HG03571 (cell line): ENCODE measurements around the gene SGTA.

ENCODE experiments used
- ATAC-seq: cut with Tn5 transposase; IDR thresholded peaks from one replicate; pipeline ENCODE4 v1.9.1; 2021; ENCODE audit not compliant: unreplicated experiment

The SGTA gene

GRCh38 chr19:2729943-2730818 lies 52.9 kb downstream of the SGTA start:
- ATAC-seq = no peak

- no peak for ATAC-seq
These were observed 54.2 kb downstream of the SGTA start for GRCh38 chr19:2728783-2729387.

GRCh38 chr19:2727640-2727944 lies 55.5 kb downstream of the SGTA start:
- ATAC-seq = no peak

- ATAC-seq = no peak
These were observed 56.0 kb downstream of the SGTA start for GRCh38 chr19:2726904-2727639.

GRCh38 chr19:2726160-2726855 lies 56.8 kb downstream of the SGTA start:
- ATAC-seq = no peak

- ATAC-seq = no peak
These were observed 58.9 kb downstream of the SGTA start for GRCh38 chr19:2724148-2724557.

- no peak for ATAC-seq
These were observed 59.3 kb downstream of the SGTA start for GRCh38 chr19:2723747-2724146.

GRCh38 chr19:2723345-2723715 lies 59.7 kb downstream of the SGTA start:
- ATAC-seq = no peak

GRCh38 chr19:2722541-2723344 lies 60.3 kb downstream of the SGTA start:
- no peak for ATAC-seq

GRCh38 chr19:2721570-2722540 lies 61.2 kb downstream of the SGTA start:
- ATAC-seq = no peak

GRCh38 chr19:2720777-2721569 lies 62.1 kb downstream of the SGTA start, which contains the start of gene DIRAS1:
TSS of gene DIRAS1 (minus strand) at chr19:2721372. CDS start at chr19:2717806, 3,566 bp downstream.
- no peak for ATAC-seq

- no peak for ATAC-seq
These were observed 62.9 kb downstream of the SGTA start for GRCh38 chr19:2719920-2720776.

- no peak for ATAC-seq
These were observed 63.8 kb downstream of the SGTA start for GRCh38 chr19:2719232-2719735.

GRCh38 chr19:2717638-2718541 lies 65.2 kb downstream of the SGTA start:
- no peak for ATAC-seq

GRCh38 chr19:2716722-2717637 lies 66.1 kb downstream of the SGTA start:
- ATAC-seq = no peak
